Suprapubic skin (tissue), 4 donors: ENCODE results near the gene RGS17.

ENCODE experiments used
- CTCF ChIP-seq, 2 donors: fragments of 200-600 bp in 1 of 2; fragments of 450-650 bp in 1 of 2; sonication (generic) in 1 of 2; IDR thresholded peaks; one replicate each; pipeline ENCODE4 v1.5.1; 2016 to 2019; ENCODE audit warnings: antibody characterized with exemption in 2 of 2, mild to moderate bottlenecking in 1 of 2, moderate library complexity in 1 of 2
- EP300 ChIP-seq: sonication (generic); formaldehyde crosslinking; IDR thresholded peaks from one replicate; pipeline ENCODE4 v1.6.1; 2017; ENCODE audit warnings: antibody characterized with exemption
- POLR2A ChIP-seq, 2 donors: fragments of 450-650 bp; IDR thresholded peaks; one replicate each; pipeline ENCODE4 v1.6.1; 2017; ENCODE audit warnings: antibody characterized with exemption in 2 of 2, mild to moderate bottlenecking in 2 of 2, moderate library complexity in 2 of 2
- POLR2AphosphoS5 ChIP-seq, 3 donors: sonication (generic); formaldehyde crosslinking; IDR thresholded peaks; one replicate each; pipeline ENCODE4 v1.6.1; 2017; ENCODE audit warnings: antibody characterized with exemption in 3 of 3

- TF ChIP-seq POLR2A (IDR thresholded peaks at IDR 0.05) = no peak
- TF ChIP-seq CTCF (IDR thresholded peaks at IDR 0.05) = no peak
- no peak for TF ChIP-seq EP300
- TF ChIP-seq POLR2AphosphoS5 (IDR thresholded peaks at IDR 0.05) = no peak
Observed at GRCh38 chr6:153031335-153031955, 99.6 kb downstream of the RGS17 start.
